HG03025 (cell line): ENCODE results near the gene BET1.
"Not testable (repeated sequence)": the region's sequence is repeated elsewhere in the genome, so short reads cannot be mapped to it uniquely, and the experiment has no call there.

Source experiments
- ATAC-seq: cut with Tn5 transposase; IDR thresholded peaks from one replicate; pipeline ENCODE4 v1.9.1; 2021; ENCODE audit warnings: mild to moderate bottlenecking, moderate library complexity; ENCODE audit not compliant: unreplicated experiment, low FRiP score

The BET1 gene, protein sequence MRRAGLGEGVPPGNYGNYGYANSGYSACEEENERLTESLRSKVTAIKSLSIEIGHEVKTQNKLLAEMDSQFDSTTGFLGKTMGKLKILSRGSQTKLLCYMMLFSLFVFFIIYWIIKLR

DNA sequence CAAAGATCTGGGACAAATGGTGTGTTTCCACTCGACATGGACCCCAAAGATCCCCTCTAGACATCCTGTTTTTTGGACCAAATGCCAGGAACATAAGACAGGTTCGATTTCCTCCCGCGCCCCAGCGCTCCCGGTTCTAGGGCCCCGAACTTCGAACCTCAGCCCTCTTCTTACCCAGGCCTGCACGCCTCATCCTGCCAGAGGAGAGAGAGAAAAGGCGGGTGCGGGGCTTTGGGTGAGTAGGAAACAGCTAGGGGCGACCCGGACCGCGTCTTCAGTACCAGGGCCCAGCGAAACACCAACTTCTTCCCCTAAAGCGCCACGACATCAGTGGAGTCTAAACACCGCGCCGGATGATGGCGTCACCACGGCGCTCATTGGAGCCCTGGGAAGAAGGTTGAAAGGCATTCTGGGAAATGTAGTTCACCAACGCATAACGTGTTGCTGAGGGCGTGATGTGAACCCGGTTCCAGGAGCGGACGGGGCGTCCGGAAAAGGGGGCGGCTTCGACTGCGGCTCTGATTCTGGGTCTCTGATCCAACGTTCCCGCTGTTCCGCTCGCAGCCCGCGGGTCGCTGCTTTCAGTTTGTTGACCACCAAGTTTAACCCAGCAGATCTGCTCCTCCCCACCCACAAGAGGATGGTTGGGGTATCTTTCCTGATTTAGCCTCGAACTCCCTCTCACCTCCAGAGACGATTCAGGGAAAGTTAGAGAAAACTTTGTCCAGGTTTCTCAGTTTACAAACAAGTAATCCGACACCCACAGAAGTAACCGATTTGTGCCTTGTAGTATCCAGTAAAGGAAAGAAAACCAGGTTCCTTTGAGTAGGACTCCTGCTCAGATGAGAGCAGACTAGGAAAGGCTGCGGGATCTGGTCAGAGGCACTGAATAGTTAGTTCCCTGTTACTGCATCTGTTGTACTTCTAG lies at the start of gene BET1:
Gene BET1, minus strand, starts transcription at position 332 of the 928 bp plus-strand sequence. Its CDS starts 139 bp downstream, at position 193.
- ATAC-seq = peak; percentile 97

DNA sequence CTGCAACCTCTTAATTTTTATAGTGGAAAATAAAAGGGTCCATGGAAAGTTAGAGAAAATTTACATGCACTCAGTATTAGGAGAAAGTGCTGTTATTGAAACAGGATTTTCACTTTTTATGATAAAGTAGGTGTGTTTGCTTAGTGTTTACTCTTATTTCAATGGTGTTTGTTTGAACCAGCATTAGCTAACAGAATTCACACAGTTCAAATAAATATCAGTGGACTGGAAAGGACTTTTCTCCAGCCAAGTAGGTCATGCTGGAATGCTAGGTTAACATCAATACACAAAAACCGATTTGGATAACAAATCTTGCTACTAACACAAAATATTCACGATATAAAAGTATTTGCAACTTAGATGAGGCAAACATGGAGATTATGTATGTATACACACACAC lies 49.4 kb upstream of the BET1 start:
- no peak for ATAC-seq

DNA sequence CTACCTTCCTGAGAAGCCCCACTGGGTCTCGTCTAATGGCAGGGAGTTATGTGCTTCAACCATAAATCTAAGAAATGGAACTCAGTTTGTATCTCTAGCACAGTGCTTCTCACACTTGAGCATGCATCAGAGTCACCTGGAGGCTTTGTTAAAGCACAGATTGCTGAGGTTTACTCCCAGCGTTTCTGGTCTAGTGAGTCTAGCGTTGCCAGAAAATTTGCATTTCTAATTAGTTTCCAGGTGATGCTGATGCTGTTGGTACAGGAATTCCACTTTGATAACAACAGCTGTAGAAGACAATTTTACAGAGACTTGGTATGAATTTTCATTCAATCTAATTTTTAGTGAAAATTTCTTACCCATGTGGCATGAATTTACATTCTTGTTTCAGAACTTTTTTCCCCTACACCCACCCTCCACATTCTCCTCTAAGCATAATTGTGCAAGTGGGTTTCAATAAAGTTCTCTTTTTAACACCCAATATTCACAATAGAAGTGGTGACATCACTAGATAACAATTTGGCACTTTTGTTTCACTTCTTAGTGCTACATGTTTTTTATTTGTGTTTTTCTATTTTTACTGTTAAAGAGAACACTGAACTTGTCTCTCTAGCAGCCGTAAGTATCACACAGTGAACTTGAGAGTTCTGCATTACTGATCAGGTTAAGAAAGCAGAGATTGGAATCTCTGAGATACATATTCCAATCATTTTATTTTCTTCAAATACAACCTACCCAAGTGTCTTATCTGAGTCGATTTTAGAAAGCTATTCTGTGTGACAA lies 48.4 kb upstream of the BET1 start:
- no peak for ATAC-seq

DNA sequence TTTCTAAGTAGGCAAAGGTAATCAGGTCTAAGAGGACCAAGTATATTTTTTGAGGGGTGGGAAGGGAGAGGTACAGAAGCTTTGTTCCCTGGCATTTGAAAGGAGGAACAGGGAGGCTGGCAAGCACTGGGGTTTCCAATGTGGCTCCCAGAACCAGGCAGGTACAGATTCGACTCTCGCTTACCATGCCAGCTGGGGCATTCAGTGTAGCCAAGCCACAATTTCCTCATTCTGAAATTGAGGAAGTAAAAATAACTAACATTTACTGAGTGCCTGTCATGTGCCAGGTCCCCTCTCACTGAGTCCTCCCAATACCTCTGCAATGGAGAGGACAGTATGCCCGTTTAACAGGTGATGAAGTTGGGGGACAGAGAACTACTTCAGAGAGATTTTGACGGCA lies 45.9 kb upstream of the BET1 start:
- ATAC-seq = peak; percentile 77

DNA sequence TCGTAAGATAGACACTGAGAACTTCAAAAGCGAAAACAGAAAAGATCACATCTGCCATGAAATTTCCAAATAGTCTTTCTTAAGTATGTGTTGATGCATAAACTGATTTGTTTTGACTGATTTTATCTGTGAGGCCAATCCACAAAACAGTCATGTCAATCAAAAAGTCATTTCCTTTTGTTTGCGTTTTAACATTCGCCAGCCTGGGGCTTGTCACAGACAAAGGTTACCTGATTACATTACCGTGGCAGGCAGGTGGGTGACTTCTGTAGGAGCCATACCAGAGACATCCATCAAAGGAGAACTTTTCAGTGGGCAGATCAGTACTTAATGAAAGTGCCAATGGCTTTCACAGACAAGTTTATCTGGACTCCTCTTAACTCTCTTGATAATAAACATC lies 45.5 kb upstream of the BET1 start:
- ATAC-seq = no peak

DNA sequence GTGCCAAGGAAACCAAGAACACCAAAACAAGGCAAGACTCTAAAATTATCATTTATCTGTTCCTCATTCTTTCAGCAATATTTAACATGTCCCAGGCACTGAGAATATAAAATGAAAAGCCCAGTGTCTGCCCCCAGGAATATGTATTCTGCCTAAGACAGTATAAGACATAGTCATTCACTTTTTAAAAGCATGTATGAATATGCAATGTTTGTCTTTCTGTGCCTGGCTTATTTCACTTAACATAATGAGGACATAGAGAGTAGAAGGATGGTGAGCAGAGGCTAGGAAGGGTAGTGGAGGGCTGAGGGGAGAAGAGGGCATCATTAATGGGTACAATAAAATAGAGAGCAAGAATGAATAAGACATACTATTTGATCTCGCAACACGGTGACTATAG lies 44.6 kb upstream of the BET1 start:
- ATAC-seq = no peak

DNA sequence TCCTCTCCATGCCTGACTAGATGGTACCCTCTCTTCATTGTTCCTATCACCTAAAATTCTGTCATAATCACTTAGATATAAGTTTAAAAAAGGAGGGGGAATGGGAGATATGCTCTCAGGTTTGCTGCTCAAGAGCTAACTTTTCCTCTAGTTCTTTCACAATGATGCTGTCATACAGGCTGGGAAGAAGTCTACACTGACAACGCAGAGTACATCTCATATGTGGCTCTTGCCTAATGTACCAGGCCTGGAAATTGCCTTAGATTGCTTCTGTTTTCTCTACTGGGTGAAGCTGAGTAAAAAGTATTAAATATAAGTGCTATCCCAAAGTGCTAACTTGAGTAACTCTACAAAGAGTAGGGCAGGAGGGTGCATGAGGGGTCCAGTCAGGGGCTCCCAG lies 43.8 kb upstream of the BET1 start:
- ATAC-seq = no peak

DNA sequence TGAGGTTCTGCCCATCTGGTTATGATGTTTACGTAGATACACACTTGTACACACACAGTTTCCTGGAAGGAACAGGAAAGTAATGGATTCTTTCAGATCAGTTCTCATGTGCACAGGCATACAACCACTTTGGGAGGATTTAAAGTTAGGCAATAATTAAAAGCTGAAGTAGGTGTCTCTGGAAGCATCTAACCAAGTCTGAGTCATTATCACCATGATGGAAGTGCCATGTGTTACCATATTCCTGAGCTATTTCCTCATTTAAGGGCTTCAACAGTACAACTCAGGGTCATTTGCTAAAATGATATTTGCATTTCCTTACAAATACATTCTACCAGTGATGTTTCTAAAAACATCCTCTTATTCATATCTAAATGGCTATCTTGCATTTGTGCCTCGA lies 41.4 kb upstream of the BET1 start:
- no peak for ATAC-seq

DNA sequence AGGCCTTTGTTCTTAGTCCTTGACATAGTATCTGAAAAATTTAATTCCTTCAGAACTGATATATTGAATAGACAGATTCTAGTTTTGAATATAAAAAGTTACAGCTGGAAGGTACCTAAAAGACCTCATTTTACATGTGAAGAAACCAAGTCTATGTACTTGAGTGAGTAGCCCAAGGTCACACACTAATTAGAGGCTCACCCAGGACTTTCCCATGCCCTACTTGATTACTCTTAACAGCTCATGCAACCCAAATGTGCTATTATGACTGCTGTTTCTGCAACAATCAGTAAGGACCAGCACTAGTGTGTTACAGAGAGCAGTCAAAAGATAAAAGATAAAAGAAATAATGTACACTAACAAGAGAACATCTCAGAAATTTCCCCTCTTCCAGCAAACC lies 40.7 kb upstream of the BET1 start:
- ATAC-seq = no peak

DNA sequence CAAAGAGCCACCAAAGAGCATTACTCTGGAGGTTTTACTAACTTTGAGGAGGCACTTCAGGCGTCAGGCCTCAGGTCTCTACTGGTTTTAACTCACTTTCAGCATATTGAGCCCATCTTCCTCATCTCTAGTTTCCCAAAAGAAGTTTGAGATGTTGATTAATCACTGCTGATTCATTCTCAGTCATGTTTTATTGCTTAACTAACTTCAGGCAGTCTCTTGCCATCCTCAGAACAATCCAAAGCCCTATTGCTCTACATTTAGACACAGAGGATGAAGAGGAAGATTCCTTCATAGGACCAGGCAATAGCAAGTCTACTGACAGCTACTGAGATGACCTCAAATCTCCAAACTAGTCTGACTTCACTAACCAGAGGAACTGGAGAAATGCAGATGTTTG lies 39.1 kb upstream of the BET1 start:
- no peak for ATAC-seq

DNA sequence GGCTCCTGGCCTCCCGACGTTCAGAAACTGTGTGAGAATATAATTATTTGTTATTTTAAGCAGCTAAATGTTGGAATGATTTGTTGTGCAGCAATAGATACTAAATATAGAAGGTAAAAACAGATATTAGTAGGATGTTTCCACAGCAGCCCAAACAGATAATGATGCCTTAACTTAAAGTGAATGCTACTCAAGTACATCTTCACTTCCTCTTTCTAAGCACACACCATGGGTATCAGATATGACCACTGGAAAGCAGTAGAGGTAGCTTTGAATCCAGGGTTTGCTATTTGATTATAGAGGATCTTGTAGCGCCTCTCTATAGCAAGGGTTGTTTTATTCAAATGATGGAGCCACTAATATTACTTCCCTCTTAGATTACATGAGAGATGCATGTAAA lies 38.2 kb upstream of the BET1 start:
- peak; percentile 92 for ATAC-seq

DNA sequence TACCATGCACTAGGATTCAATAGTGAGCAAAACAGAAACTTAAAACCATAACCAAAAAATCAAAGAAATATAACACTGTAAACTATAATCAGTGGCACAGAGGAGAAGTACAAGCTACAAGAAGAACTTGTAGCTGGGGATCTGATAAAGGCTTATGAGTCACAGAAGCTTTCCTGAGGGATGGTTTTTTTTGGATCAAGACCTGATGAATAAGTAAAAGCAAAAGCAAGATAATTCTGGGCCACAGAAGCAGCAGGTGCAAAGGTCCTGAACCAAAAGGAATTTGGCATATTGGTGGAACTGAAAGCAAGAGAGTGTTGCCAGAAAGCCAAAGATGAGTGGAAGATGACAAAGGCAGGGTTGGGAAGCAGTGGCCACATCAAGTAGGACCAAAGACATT lies 37.4 kb upstream of the BET1 start:
- no peak for ATAC-seq

DNA sequence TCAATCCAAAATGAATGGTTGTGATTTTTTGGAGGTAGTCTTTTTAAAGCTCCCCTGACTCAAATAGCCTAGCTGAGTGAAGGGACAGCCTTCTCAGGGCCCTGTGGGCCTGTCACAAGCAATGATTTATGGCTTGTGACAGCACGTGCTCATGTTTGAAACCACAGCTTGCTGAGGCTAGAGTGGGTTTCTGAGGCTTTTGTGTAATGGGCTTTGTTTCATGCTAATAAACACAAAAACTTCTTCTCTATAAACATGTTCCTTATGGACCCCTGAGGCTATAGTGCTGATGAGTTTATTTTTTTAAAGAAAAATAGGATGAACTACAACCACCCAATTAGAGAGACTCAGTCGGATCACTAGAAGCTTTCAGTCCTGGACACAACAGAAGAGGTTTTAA lies 36.1 kb upstream of the BET1 start:
- no peak for ATAC-seq

DNA sequence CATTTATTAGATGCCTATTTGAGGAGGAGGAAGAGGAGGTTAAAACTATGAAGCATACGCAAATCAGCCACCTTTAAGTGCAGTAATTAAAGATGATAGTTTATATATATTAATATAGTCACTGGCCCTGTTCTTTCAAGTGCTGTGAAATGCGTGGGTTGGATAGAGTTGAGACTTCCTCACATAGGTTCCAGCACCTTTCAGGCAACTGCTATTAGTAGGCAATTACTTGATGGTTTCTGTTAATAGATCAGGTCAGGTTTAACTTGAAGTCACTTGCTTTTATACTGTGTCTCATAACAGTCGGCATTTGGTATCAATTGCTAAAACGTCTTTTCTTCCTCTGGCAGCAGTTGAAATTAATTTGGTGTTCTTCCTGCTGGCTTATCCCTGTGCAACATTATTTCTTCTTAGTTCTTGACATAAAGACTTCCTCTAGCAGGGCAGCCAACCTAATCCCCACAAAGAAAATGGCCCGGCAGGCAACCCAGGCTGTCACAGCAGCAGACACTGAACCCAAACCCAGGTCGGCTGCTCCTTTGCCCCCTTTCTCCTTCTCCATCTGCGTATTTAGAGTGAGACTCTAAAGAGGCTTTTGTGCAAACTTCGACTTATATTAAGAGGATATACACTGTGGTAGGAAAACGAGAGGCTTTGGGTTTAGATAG lies 35.3 kb upstream of the BET1 start:
- no peak for ATAC-seq

DNA sequence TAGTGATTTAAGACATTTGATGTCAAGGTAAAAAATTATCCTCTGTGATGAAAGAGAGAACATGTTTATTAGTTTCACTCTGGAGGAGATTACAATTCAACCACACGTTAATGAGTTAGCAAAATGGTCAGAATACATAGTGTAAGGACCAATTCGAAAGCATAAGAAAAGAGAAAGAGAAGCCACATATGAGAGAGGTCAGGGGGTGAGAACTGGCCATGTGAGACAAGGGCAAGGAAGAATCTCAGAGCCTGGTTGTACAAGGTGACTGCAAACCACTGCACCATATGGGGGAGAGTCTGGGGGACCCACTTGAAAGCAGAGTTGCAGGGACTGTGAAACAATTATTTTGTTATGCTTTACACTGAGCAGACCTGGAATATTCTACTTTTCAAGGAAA lies 27.7 kb upstream of the BET1 start:
- no peak for ATAC-seq

DNA sequence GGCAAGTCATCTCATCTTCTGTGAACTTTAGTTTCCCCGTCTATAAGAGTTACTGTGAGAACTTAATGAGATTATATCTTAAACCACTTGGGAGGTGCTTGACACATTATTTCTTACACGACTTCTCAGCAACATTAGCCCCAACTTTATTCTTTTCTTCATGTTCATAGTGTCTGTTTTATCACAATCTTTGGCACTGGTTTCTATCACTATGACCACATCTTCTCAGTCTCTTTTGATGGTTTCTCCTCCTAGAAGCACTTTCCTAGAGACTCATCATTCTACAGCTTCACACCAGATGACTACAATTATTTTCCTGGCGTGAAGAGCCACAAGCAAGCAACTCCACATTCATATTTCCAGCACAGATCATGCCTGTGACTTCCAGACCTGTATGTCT lies 26.5 kb upstream of the BET1 start:
- no peak for ATAC-seq

DNA sequence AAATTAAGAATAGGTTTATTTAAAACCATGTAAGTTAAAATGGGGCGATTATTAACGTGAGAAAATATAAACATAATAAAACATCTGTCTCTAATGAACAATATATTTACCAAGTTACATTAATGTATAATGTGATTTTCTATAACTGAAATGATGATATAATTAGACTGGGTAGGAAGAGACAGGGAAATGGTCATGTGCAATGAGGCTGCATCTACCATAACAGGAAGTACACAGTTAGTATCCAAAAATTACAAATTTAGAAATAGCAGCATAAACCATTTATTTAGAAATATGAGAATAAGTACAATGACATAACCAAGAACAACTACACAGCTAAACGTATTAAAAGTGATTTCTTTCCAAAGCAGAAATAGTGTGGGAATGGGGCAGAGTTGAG lies 25.8 kb upstream of the BET1 start:
- no peak for ATAC-seq

DNA sequence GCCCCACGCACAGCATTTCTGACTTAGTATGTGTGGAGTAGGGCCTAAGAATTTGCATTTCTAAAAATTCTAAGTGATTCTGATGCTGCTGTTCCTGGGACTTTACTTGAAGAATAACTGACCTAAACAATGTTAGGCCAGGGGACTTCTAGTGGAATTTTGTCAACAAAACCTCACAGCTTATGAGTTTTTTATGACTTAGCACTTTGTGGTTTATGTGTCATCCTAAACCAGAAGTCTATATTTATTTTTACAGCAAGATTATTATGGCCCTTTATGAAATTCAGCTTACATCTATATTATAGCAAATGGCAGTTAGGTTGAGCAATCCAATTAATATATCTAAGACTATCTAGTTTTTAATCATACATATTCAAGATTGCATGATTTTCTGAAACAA lies 24.6 kb upstream of the BET1 start:
- no peak for ATAC-seq

DNA sequence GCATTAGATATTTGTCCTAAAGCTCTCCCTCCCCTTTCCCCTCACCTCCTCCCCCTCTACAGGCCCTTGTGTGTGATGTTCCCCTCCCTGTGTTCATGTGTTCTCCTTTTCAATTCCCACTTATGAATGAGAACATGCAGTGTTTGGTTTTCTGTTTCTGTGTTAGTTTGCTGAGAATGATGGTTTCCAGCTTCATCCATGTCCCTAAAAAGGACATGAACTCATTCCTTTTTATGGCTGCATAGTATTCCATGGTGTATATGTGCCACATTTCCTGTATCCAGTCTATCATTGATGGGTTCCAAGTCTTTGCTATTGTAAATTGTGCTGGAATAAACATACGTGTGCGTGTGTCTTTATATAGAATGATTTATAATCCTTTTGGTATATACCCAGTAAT lies 22.5 kb upstream of the BET1 start:
- ATAC-seq = not testable (repeated sequence)

DNA sequence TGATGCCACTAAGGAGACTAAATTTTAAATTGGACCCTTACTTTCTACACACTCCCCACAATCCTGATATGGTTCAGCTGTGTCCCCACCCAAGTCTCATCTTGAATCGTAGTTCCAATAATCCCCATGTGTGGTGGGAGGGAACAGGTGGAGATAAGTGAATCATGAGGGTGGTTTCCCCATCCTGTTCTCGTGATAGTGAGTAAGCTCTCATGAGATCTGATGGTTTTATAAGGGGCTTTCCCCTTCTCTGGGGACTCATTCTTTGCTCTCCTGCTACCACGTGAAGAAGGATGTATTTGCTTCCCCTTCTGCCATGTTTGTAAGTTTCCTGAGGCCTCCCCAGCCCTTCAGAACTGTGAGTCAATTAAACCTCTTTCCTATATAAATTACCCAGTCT lies 18.4 kb upstream of the BET1 start:
- ATAC-seq = no peak

DNA sequence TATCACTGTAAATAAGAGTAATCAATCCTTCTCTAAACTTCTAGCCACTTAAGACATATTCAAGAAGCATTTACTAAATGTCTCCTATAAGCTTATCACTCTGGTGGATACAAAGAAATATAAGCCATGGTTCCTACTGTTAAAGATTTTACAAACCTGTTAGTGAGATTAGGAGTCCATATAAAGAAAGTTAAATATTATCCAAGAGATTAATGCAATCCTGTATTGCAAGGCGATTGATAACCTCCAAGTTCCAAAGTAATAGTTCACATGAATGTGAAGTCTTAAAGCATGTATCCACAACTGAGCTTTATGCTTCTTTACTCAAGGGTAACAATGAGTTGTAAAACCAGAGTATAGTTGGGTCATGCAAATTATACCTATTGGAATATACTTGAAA lies 12.6 kb upstream of the BET1 start:
- no peak for ATAC-seq
